DMS53 treated with DMSO at 0.1 percent for 48 hours (cell line): ENCODE data around the gene MAN2C1.
"Not testable (repeated sequence)": the region's sequence is repeated elsewhere in the genome, so short reads cannot be mapped to it uniquely, and the experiment has no call there.

Experiments used
- DNase-seq: peaks from one replicate; lab custom pipeline; 2025; ENCODE audit not compliant: unreplicated experiment; lab: John Stamatoyannopoulos, UW

Gene MAN2C1

GRCh38 chr15:75313116-75313845 lies 55.1 kb downstream of the MAN2C1 start:
- no peak for DNase-seq

- DNase-seq, result not testable (repeated sequence)
Measured at GRCh38 chr15:75312548-75312947, 55.9 kb downstream of the MAN2C1 start.

- no peak for DNase-seq
Measured at GRCh38 chr15:75309711-75310110, 58.7 kb downstream of the MAN2C1 start.

GRCh38 chr15:75307778-75308390 lies 60.5 kb downstream of the MAN2C1 start:
- DNase-seq, result peak; percentile 26

GRCh38 chr15:75306188-75306587 lies 62.2 kb downstream of the MAN2C1 start:
- DNase-seq, result no peak
